NT2/D1 (cell line): ENCODE data around the gene SPHK1.
"Not testable (repeated sequence)": the region's sequence is repeated elsewhere in the genome, so short reads cannot be mapped to it uniquely, and the experiment has no call there.

Experiments used
- SUZ12 ChIP-seq: IDR thresholded peaks from 2 replicates; pipeline ENCODE4 v1.6.1; 2011; ENCODE audit not compliant: insufficient read length, insufficient read depth; ENCODE audit errors: extremely low read depth
- ZNF274 ChIP-seq: IDR thresholded peaks from 2 replicates; pipeline ENCODE4 v1.6.1; 2011; ENCODE audit warnings: mild to moderate bottlenecking, low read depth, low read length

- TF ChIP-seq SUZ12, ZNF274: not testable (repeated sequence)
Observed at GRCh38 chr17:76346936-76347335, 37.5 kb upstream of the SPHK1 start.
